Stimulated activated CD4-positive, alpha-beta T cell treated with anti-CD3 and anti-CD28 coated beads, Interleukin-12 subunit alpha, Interleukin-12 subunit beta, amount 100 ng/mL, for 48 hours (primary cell): ENCODE data around the gene LSM7.
"Not testable (repeated sequence)": the region's sequence is repeated elsewhere in the genome, so short reads cannot be mapped to it uniquely, and the experiment has no call there.

Source experiments
- DNase-seq, 3 donors: peaks; one replicate each; pipeline ENCODE4 v3.0.0-alpha.2; 2020; ENCODE audit warnings: low read depth in 2 of 3, low spot score in 1 of 3

Gene LSM7

GRCh38 chr19:2281265-2282061 is 46.9 kb downstream of the LSM7 start:
- DNase-seq = not testable (repeated sequence)

GRCh38 chr19:2280633-2281264 is 47.6 kb downstream of the LSM7 start:
- no peak for DNase-seq

GRCh38 chr19:2278459-2279158 is 49.8 kb downstream of the LSM7 start:
- no peak for DNase-seq

- DNase-seq = no peak
Observed at GRCh38 chr19:2277138-2277537, 51.2 kb downstream of the LSM7 start.

GRCh38 chr19:2276429-2276986 is 51.9 kb downstream of the LSM7 start:
- no peak for DNase-seq

- no peak for DNase-seq
Observed at GRCh38 chr19:2275588-2276428, 52.6 kb downstream of the LSM7 start.

GRCh38 chr19:2274931-2275535 is 53.4 kb downstream of the LSM7 start:
- no peak for DNase-seq

GRCh38 chr19:2274185-2274711 is 54.1 kb downstream of the LSM7 start:
- no peak for DNase-seq

- DNase-seq = peak; percentile 62 to 75 (median 72)
Observed at GRCh38 chr19:2273356-2274184, 54.8 kb downstream of the LSM7 start.
